Sigmoid colon (tissue), 7 donors: ENCODE data around the gene SH3RF3. TPM values are rescaled to one million over a fixed set of nuclear protein-coding genes. Genes with fewer than 3 reads are reported as not detected.

Source experiments
- DNase-seq: peaks from one replicate; pipeline ENCODE4 v3.0.0-alpha.2; 2019
- H3K27ac ChIP-seq, 4 donors: fragments of 200-600 bp; sonication (generic); one replicate each; pipeline ENCODE4 v1.5.1; 2016 to 2019; ENCODE audit warnings: mild to moderate bottlenecking in 1 of 4
- H3K27me3 ChIP-seq, 3 donors: fragments of 200-600 bp; sonication (generic); one replicate each; pipeline ENCODE4 v1.5.1; 2019; ENCODE audit warnings: mild to moderate bottlenecking in 1 of 3
- H3K36me3 ChIP-seq, 4 donors: fragments of 200-600 bp; sonication (generic); one replicate each; pipeline ENCODE4 v1.5.1; 2016 to 2019
- H3K4me1 ChIP-seq, 4 donors: fragments of 200-600 bp; sonication (generic); one replicate each; pipeline ENCODE4 v1.5.1; 2017 to 2019
- H3K4me3 ChIP-seq, 4 donors: fragments of 200-600 bp; sonication (generic); one replicate each; pipeline ENCODE4 v1.5.1; 2017 to 2019; ENCODE audit warnings: mild to moderate bottlenecking in 2 of 4, moderate library complexity in 1 of 4
- H3K9me3 ChIP-seq, 4 donors: fragments of 200-600 bp in 3 of 4; sonication (generic) in 3 of 4; one replicate each; pipeline versions ENCODE4 v1.5.1 to v1.6.1; 2013 to 2019
- EP300 ChIP-seq, 4 donors: sonication (generic); formaldehyde crosslinking; IDR thresholded peaks; one replicate each; pipeline ENCODE4 v1.6.1; 2017; ENCODE audit warnings: antibody characterized with exemption in 4 of 4
- POLR2A ChIP-seq, 2 donors: fragments of 450-650 bp; IDR thresholded peaks; one replicate each; pipeline ENCODE4 v1.6.1; 2016; ENCODE audit warnings: antibody characterized with exemption in 2 of 2, mild to moderate bottlenecking in 2 of 2, moderate library complexity in 2 of 2
- POLR2AphosphoS5 ChIP-seq, 4 donors: sonication (generic); formaldehyde crosslinking; IDR thresholded peaks; one replicate each; pipeline ENCODE4 v1.6.1; 2017; ENCODE audit warnings: antibody characterized with exemption in 4 of 4
- WGBS, 2 donors: extraction: QIAGEN DNeasy Blood & Tissue Kit; methylation state at CpG; one replicate each; pipeline ENCODE4 v1.1.7; 2013; 5-methylcytosine and 5-hydroxymethylcytosine counted together
- intact Hi-C: fragments of 100-400 bp; cut with DNase I; formaldehyde crosslinking; loops from one replicate; pipeline ENCODE4 v1.15.1; 2023
- polyA plus RNA-seq, 3 donors: library from polyadenylated mRNA; stranded (reverse); fragments of 200-250 nt; gene quantifications; one replicate each; pipeline ENCODE4 v1.2.3, GENCODE V29; 2013
- total RNA-seq, 4 donors: library from RNA; depleted of rRNA; stranded (reverse); fragments of >200 nt; gene quantifications; one replicate each; pipeline ENCODE4 v1.1.0, GENCODE V29; 2016
- TF ChIP-seq, protein P1 (sequence below), 4 experiments: fragments of 450-650 bp in 3 of 4; fragments of 200-600 bp in 1 of 4; IDR thresholded peaks; one replicate each; pipeline ENCODE4 v1.5.1; 2016 to 2019; ENCODE audit warnings: antibody characterized with exemption in 4 of 4, mild to moderate bottlenecking in 3 of 4, moderate library complexity in 2 of 4
- donor health status: healthy with polysubstance abuse.
- donor health status: Bipolar disorder and iron deficiency.
- donor health status: healthy.

Gene SH3RF3
- total and polyA plus RNA-seq, 7 donors: 0.69 to 10.0 (median 3.4) TPM

DNA sequence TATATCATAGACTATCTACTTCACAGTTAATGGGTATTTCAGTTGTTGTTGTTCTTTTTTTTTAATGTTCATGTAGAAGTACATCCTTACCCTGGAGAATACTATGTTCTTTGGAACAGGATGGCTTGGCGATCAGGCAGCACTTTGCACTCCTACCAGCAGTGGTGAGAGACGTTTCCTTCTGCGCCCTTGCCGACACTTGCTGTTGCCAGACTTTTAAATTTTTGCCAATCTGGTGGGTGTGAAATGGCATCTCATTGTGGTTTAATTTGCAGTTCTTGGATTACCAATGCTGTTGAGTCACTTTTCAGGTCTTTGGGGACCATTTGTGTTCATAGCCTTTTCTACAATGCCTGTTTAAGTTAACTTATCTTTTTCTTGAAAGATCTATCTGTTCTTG is 197.3 kb downstream of the SH3RF3 start:
- H3K4me1 ChIP-seq: peaks cover 0 to 31% (median 26%) of the 10 kb centered on the region in 4 donors
- H3K36me3 ChIP-seq: no peaks in the 10 kb centered on the region
- no peak overlapping the region for H3K4me3 ChIP-seq
- TF ChIP-seq, protein P1, sequence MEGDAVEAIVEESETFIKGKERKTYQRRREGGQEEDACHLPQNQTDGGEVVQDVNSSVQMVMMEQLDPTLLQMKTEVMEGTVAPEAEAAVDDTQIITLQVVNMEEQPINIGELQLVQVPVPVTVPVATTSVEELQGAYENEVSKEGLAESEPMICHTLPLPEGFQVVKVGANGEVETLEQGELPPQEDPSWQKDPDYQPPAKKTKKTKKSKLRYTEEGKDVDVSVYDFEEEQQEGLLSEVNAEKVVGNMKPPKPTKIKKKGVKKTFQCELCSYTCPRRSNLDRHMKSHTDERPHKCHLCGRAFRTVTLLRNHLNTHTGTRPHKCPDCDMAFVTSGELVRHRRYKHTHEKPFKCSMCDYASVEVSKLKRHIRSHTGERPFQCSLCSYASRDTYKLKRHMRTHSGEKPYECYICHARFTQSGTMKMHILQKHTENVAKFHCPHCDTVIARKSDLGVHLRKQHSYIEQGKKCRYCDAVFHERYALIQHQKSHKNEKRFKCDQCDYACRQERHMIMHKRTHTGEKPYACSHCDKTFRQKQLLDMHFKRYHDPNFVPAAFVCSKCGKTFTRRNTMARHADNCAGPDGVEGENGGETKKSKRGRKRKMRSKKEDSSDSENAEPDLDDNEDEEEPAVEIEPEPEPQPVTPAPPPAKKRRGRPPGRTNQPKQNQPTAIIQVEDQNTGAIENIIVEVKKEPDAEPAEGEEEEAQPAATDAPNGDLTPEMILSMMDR (IDR thresholded peaks at IDR 0.05): no peak
- TF ChIP-seq EP300 (IDR thresholded peaks at IDR 0.05) (no peak), POLR2A (IDR thresholded peaks at IDR 0.05) (no peak), POLR2AphosphoS5 (IDR thresholded peaks at IDR 0.05) (no peak)
- H3K9me3 ChIP-seq: no peaks in the 10 kb centered on the region
- no peak overlapping the region for H3K27ac ChIP-seq
- DNase-seq: no peak
- intact Hi-C loops: no loop called here
- H3K27me3 ChIP-seq: no peaks in the 10 kb centered on the region
- 95 to 97% methylated on average over 4 of the region's 4 CpGs for WGBS, 2 donors

- TF ChIP-seq EP300 (IDR thresholded peaks at IDR 0.05): no peak
- TF ChIP-seq, protein P1 (IDR thresholded peaks at IDR 0.05): no peak
- TF ChIP-seq POLR2AphosphoS5 (IDR thresholded peaks at IDR 0.05): no peak
- TF ChIP-seq POLR2A (IDR thresholded peaks at IDR 0.05): no peak
- H3K9me3 ChIP-seq: no peaks in the 10 kb centered on the region
- H3K4me1 ChIP-seq: peaks cover 0 to 24% (median 19%) of the 10 kb centered on the region in 4 donors
- WGBS, 2 donors: 92 to 94% methylated on average over 4 of the region's 4 CpGs
- intact Hi-C loops: no loop called here
- DNase-seq: no peak
- no peaks in the 10 kb centered on the region for H3K36me3 ChIP-seq
- no peak overlapping the region for H3K27ac ChIP-seq
- no peak overlapping the region for H3K4me3 ChIP-seq
- H3K27me3 ChIP-seq: no peaks in the 10 kb centered on the region
Measured at GRCh38 chr2:109330056-109330455, 201.1 kb downstream of the SH3RF3 start.

GRCh38 chr2:109331081-109331480 is 202.1 kb downstream of the SH3RF3 start:
- TF ChIP-seq EP300 (IDR thresholded peaks at IDR 0.05): no peak
- TF ChIP-seq, protein P1 (IDR thresholded peaks at IDR 0.05): no peak
- no peak for TF ChIP-seq POLR2AphosphoS5 (IDR thresholded peaks at IDR 0.05)
- TF ChIP-seq POLR2A (IDR thresholded peaks at IDR 0.05): no peak
- H3K27me3 ChIP-seq: no peaks in the 10 kb centered on the region
- H3K4me3 ChIP-seq: no peak overlapping the region
- no peaks in the 10 kb centered on the region for H3K9me3 ChIP-seq
- H3K4me1 ChIP-seq: peaks cover 0 to 24% (median 17%) of the 10 kb centered on the region in 4 donors
- peak overlapping the region in 1 of 4 donors; percentile 61 for H3K27ac ChIP-seq
- no peaks in the 10 kb centered on the region for H3K36me3 ChIP-seq
- DNase-seq: no peak
- 65 to 67% methylated on average over 4 of the region's 4 CpGs for WGBS, 2 donors
- intact Hi-C loops: no loop called here

- TF ChIP-seq POLR2AphosphoS5 (IDR thresholded peaks at IDR 0.05) (peak in 3 of 4 donors; percentile 28 to 42 (median 35)), EP300 (IDR thresholded peaks at IDR 0.05) (no peak)
- no peaks in the 10 kb centered on the region for H3K9me3 ChIP-seq
- H3K4me1 ChIP-seq: peaks cover 0 to 24% (median 17%) of the 10 kb centered on the region in 4 donors
- intact Hi-C loops: no loop called here
- H3K27ac ChIP-seq: peak overlapping the region; percentile 39 to 62 (median 53)
- WGBS, 2 donors: 41 to 59% methylated on average over 24 of the region's 24 CpGs
- no peaks in the 10 kb centered on the region for H3K36me3 ChIP-seq
- DNase-seq: peak; percentile 84
- H3K4me3 ChIP-seq: peak overlapping the region in 3 of 4 donors; percentile 3 to 23 (median 5)
- no peaks in the 10 kb centered on the region for H3K27me3 ChIP-seq
Measured at GRCh38 chr2:109331896-109332848, 203.2 kb downstream of the SH3RF3 start.

DNA sequence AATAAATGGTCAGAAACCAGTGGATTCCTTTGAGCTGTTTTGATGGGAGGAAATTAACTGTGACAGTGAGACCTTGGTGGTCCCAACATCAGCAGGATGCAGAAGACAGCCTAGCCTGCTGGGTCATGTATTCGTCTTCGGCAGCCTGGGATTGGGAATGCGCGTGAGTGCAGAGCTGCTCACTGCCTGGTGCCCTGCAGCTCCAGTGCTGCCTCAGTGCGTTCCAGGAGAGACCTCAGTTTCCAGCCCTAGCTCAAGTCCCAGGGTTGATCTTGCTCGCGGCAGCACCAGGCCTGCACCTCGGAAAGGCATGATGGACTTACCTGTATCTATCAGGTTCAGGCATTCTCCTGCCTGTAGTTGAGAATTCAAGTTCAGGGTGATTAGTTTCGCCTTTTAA is 203.9 kb downstream of the SH3RF3 start:
- TF ChIP-seq, protein P1 (IDR thresholded peaks at IDR 0.05): no peak
- TF ChIP-seq POLR2A (IDR thresholded peaks at IDR 0.05) (no peak), EP300 (IDR thresholded peaks at IDR 0.05) (no peak), POLR2AphosphoS5 (IDR thresholded peaks at IDR 0.05) (no peak)
- H3K36me3 ChIP-seq: no peaks in the 10 kb centered on the region
- no peak for DNase-seq

More for the DNA sequence above, 203.9 kb downstream of the SH3RF3 start:
- 94% methylated on average over 9 of the region's 9 CpGs for WGBS, 2 donors
- Histone ChIP-seq H3K27me3 (no peaks in the 10 kb centered on the region), H3K27ac (peak overlapping the region in 1 of 4 donors; percentile 62), H3K4me1 (peaks cover 0 to 24% (median 17%) of the 10 kb centered on the region in 4 donors), H3K4me3 (no peak overlapping the region), H3K9me3 (no peaks in the 10 kb centered on the region)
- intact Hi-C loops: no loop called here
